Stimulated activated naive CD8-positive, alpha-beta T cell treated with anti-CD3 and anti-CD28 coated beads, Interleukin-15, amount 100 ng/mL, for 72 hours (primary cell): ENCODE results near the gene RIPOR2.

Experiments used
- ATAC-seq: fragments of 150-1000 bp; cut with Tn5 transposase; 2 replicates; pipeline ENCODE4 v1.10.0; 2021; ENCODE audit warnings: mild to moderate bottlenecking, moderate library complexity
- DNase-seq, 2 donors: peaks; one replicate each; pipeline ENCODE4 v3.0.0; 2021 to 2022
- H3K27ac Mint-ChIP-seq, 2 donors: one replicate each; pipeline ENCODE4 v1.8.0; 2022; ENCODE audit warnings: mild to moderate bottlenecking in 2 of 2, mixed read lengths in 2 of 2, moderate library complexity in 2 of 2
- H3K27me3 Mint-ChIP-seq: one replicate; pipeline ENCODE4 v1.8.0; 2022; ENCODE audit warnings: mixed read lengths
- H3K4me1 Mint-ChIP-seq: one replicate; pipeline ENCODE4 v1.8.0; 2022; ENCODE audit warnings: mild to moderate bottlenecking, mixed read lengths
- H3K4me3 Mint-ChIP-seq, 2 donors: one replicate each; pipeline ENCODE4 v1.8.0; 2022; ENCODE audit warnings: mild to moderate bottlenecking in 2 of 2, mixed read lengths in 2 of 2, moderate library complexity in 1 of 2
- H3K9me3 Mint-ChIP-seq, 2 donors: one replicate each; pipeline ENCODE4 v1.8.0; 2022; ENCODE audit warnings: mixed read lengths in 2 of 2

The RIPOR2 gene

GRCh38 chr6:24847402-24847801 is 88.4 kb downstream of the RIPOR2 start:
- H3K9me3 Mint-ChIP-seq = no peaks in the 10 kb centered on the region
- no peaks in the 10 kb centered on the region for H3K27me3 Mint-ChIP-seq
- DNase-seq = no peak
- no peak for ATAC-seq
- H3K4me1 Mint-ChIP-seq = peaks cover 79% of the 10 kb centered on the region
- H3K27ac Mint-ChIP-seq = peak overlapping the region; percentile 21 to 87
- no peak overlapping the region for H3K4me3 Mint-ChIP-seq

- Mint-ChIP-seq H3K4me1 (peaks cover 88% of the 10 kb centered on the region), H3K4me3 (no peak overlapping the region), H3K27ac (peak overlapping the region; percentile 4 to 9), H3K9me3 (no peaks in the 10 kb centered on the region), H3K27me3 (no peaks in the 10 kb centered on the region)
- no peak for DNase-seq
- ATAC-seq = no peak
Measured at GRCh38 chr6:24845578-24845977, 90.2 kb downstream of the RIPOR2 start.

- H3K27me3 Mint-ChIP-seq = no peaks in the 10 kb centered on the region
- no peaks in the 10 kb centered on the region for H3K9me3 Mint-ChIP-seq
- no peak overlapping the region for H3K27ac Mint-ChIP-seq
- no peak for DNase-seq
- H3K4me3 Mint-ChIP-seq = no peak overlapping the region
- H3K4me1 Mint-ChIP-seq = peaks cover 88% of the 10 kb centered on the region
- ATAC-seq = no peak
Measured at GRCh38 chr6:24844903-24845302, 90.9 kb downstream of the RIPOR2 start.

GRCh38 chr6:24844061-24844460 is 91.7 kb downstream of the RIPOR2 start:
- peaks cover 88% of the 10 kb centered on the region for H3K4me1 Mint-ChIP-seq
- ATAC-seq = no peak

GRCh38 chr6:24840187-24840586 is 95.6 kb downstream of the RIPOR2 start:
- peaks cover 0 to 7% of the 10 kb centered on the region in 2 donors for H3K9me3 Mint-ChIP-seq
- no peaks in the 10 kb centered on the region for H3K27me3 Mint-ChIP-seq
- H3K4me3 Mint-ChIP-seq = peak overlapping the region in 1 of 2 donors; percentile 24
- DNase-seq = no peak
- peaks cover 83% of the 10 kb centered on the region for H3K4me1 Mint-ChIP-seq
- no peak for ATAC-seq
- peak overlapping the region; percentile 34 to 37 for H3K27ac Mint-ChIP-seq

More at GRCh38 chr6:24844061-24844460, 91.7 kb downstream of the RIPOR2 start:
- no peaks in the 10 kb centered on the region for H3K27me3 Mint-ChIP-seq
- no peak overlapping the region for H3K4me3 Mint-ChIP-seq
- DNase-seq = no peak
- H3K9me3 Mint-ChIP-seq = no peaks in the 10 kb centered on the region
- H3K27ac Mint-ChIP-seq = peak overlapping the region in 1 of 2 donors; percentile 76

- Mint-ChIP-seq H3K4me1 (peaks cover 88% of the 10 kb centered on the region), H3K27me3 (no peaks in the 10 kb centered on the region), H3K27ac (peak overlapping the region in 1 of 2 donors; percentile 61), H3K4me3 (peak overlapping the region in 1 of 2 donors; percentile 20), H3K9me3 (peaks cover 8 to 15% of the 10 kb centered on the region in 2 donors)
- DNase-seq = no peak
- ATAC-seq = peak; percentile 15
Measured at GRCh38 chr6:24838994-24839393, 96.8 kb downstream of the RIPOR2 start.

GRCh38 chr6:24838081-24838480 is 97.7 kb downstream of the RIPOR2 start:
- Mint-ChIP-seq H3K4me1 (peaks cover 84% of the 10 kb centered on the region), H3K27me3 (no peaks in the 10 kb centered on the region), H3K4me3 (no peak overlapping the region), H3K27ac (no peak overlapping the region), H3K9me3 (peaks cover 8 to 15% of the 10 kb centered on the region in 2 donors)
- ATAC-seq (no peak), DNase-seq (no peak)

- Mint-ChIP-seq H3K4me1 (peaks cover 73% of the 10 kb centered on the region), H3K27ac (peak overlapping the region in 1 of 2 donors; percentile 49), H3K9me3 (peaks cover 8 to 15% of the 10 kb centered on the region in 2 donors), H3K27me3 (no peaks in the 10 kb centered on the region), H3K4me3 (no peak overlapping the region)
- ATAC-seq = no peak
- DNase-seq = no peak
Measured at GRCh38 chr6:24836109-24836508, 99.7 kb downstream of the RIPOR2 start.

- ATAC-seq (peak; percentile 46), DNase-seq (no peak)
- no peaks in the 10 kb centered on the region for H3K27me3 Mint-ChIP-seq
- H3K4me3 Mint-ChIP-seq = no peak overlapping the region
- H3K4me1 Mint-ChIP-seq = peaks cover 51% of the 10 kb centered on the region
- peaks cover 8 to 15% of the 10 kb centered on the region in 2 donors for H3K9me3 Mint-ChIP-seq
- peak overlapping the region; percentile 46 to 93 for H3K27ac Mint-ChIP-seq
Measured at GRCh38 chr6:24833711-24834386, 101.9 kb downstream of the RIPOR2 start.

- H3K4me1 Mint-ChIP-seq = peaks cover 44% of the 10 kb centered on the region
- H3K27ac Mint-ChIP-seq = peak overlapping the region in 1 of 2 donors; percentile 64
- no peak for DNase-seq
- peaks cover 8 to 9% of the 10 kb centered on the region in 2 donors for H3K9me3 Mint-ChIP-seq
- no peak overlapping the region for H3K4me3 Mint-ChIP-seq
- no peaks in the 10 kb centered on the region for H3K27me3 Mint-ChIP-seq
- ATAC-seq = no peak
Measured at GRCh38 chr6:24832794-24833193, 103.0 kb downstream of the RIPOR2 start.

GRCh38 chr6:24831771-24832716 is 103.7 kb downstream of the RIPOR2 start:
- ATAC-seq = no peak
- Mint-ChIP-seq H3K27ac (peak overlapping the region; percentile 40 to 64), H3K27me3 (no peaks in the 10 kb centered on the region), H3K9me3 (peaks cover 8% of the 10 kb centered on the region in 2 donors), H3K4me3 (no peak overlapping the region), H3K4me1 (peaks cover 47% of the 10 kb centered on the region)
- DNase-seq = no peak

- H3K4me3 Mint-ChIP-seq = no peak overlapping the region
- no peaks in the 10 kb centered on the region for H3K27me3 Mint-ChIP-seq
- DNase-seq = no peak
- H3K4me1 Mint-ChIP-seq = peaks cover 27% of the 10 kb centered on the region
- peak overlapping the region in 1 of 2 donors; percentile 86 for H3K27ac Mint-ChIP-seq
- ATAC-seq = no peak
- peaks cover 7% of the 10 kb centered on the region in 2 donors for H3K9me3 Mint-ChIP-seq
Measured at GRCh38 chr6:24829657-24830056, 106.1 kb downstream of the RIPOR2 start.

- Mint-ChIP-seq H3K4me3 (no peak overlapping the region), H3K9me3 (no peaks in the 10 kb centered on the region), H3K27me3 (no peaks in the 10 kb centered on the region), H3K4me1 (peaks cover 15% of the 10 kb centered on the region), H3K27ac (peak overlapping the region in 1 of 2 donors; percentile 69)
- ATAC-seq (no peak), DNase-seq (no peak)
Measured at GRCh38 chr6:24827970-24828369, 107.8 kb downstream of the RIPOR2 start.

GRCh38 chr6:24827162-24827561 is 108.6 kb downstream of the RIPOR2 start:
- Mint-ChIP-seq H3K27ac (peak overlapping the region; percentile 49 to 69), H3K9me3 (no peaks in the 10 kb centered on the region), H3K4me3 (no peak overlapping the region), H3K27me3 (no peaks in the 10 kb centered on the region), H3K4me1 (peaks cover 9% of the 10 kb centered on the region)
- DNase-seq (no peak), ATAC-seq (no peak)

GRCh38 chr6:24825130-24825630 is 110.6 kb downstream of the RIPOR2 start:
- Mint-ChIP-seq H3K27ac (peak overlapping the region in 1 of 2 donors; percentile 54), H3K27me3 (no peaks in the 10 kb centered on the region), H3K4me3 (no peak overlapping the region), H3K4me1 (peaks cover 14% of the 10 kb centered on the region), H3K9me3 (no peaks in the 10 kb centered on the region)
- no peak for DNase-seq
- ATAC-seq = no peak
